Activated CD8-positive, alpha-beta memory T cell treated with anti-CD3 and anti-CD28 coated beads for 4 hours (primary cell): ENCODE measurements around the gene LTBR.
"Not testable (repeated sequence)": the region's sequence is repeated elsewhere in the genome, so short reads cannot be mapped to it uniquely, and the experiment has no call there.

Source experiments
- DNase-seq, 2 donors: peaks; one replicate each; pipeline ENCODE4 v3.0.0-alpha.2; 2020; ENCODE audit warnings: low read depth in 2 of 2

LTBR gene

GRCh38 chr12:6383572-6384498 lies at the start of gene LTBR:
Gene LTBR, plus strand, starts transcription at chr12:6384162. Its CDS starts 197 bp downstream, at chr12:6384359.
- no peak for DNase-seq

GRCh38 chr12:6334359-6334758 lies 49.6 kb upstream of the LTBR start:
- DNase-seq = no peak

DNA sequence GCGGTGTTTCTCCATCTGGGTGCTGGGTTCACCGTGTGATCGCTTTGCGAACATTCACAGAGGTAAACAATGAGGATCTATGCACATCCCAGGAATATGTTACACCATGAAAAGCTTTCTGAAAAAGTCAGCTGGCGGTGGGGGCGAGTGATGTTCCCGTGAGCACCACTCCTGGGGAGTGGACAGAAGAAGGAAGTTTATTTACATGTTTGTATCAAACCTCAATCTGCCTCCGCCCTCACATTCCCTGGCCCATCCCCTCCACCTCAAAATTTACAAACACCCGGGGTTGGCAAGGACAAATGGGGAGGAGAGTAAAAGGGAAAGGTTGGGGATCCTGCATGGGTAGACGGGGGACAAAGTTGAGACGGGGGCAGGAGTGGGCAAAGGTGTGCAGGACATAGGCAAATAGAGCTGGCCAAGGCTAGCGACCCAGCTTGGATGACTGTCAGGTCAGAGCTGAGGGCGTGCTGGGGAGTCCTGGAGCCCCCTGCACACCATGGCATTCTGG lies 49.0 kb upstream of the LTBR start:
- DNase-seq = no peak

DNA sequence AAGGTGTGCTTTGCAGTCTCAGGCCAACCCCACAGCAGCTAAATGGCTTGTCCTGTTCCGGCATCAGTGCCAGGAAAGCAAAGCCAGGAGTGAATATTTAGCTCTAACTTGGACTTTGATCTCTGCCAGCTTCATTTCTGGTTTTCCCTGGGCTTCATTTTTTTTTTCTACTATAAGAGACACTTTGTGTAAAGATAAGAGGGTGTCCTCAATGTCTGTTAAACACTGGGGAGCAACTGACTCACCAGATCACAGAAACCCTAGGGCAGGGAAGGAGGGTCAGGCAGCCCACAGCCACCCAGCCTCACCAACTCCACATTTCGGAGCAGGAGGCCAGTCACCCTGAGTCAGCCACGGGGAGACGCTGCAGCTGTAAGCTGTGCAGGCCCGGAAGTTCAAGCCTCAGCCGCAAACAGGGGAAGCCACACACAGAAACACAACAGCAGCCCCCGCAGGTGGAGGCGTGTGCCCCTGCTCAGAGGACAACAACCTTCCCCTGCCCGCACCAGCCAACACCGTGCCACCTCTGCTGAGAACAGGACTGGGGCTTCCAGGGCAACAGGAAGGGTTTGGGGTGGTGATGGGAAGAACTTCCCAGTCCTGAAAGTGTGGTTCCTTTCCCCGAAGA lies 48.4 kb upstream of the LTBR start:
- DNase-seq = peak; percentile 80 to 89

- DNase-seq = no peak
Observed at GRCh38 chr12:6336079-6336888, 47.7 kb upstream of the LTBR start.

- DNase-seq = peak; percentile 45 to 50
Observed at GRCh38 chr12:6336889-6337853, 46.8 kb upstream of the LTBR start.

DNA sequence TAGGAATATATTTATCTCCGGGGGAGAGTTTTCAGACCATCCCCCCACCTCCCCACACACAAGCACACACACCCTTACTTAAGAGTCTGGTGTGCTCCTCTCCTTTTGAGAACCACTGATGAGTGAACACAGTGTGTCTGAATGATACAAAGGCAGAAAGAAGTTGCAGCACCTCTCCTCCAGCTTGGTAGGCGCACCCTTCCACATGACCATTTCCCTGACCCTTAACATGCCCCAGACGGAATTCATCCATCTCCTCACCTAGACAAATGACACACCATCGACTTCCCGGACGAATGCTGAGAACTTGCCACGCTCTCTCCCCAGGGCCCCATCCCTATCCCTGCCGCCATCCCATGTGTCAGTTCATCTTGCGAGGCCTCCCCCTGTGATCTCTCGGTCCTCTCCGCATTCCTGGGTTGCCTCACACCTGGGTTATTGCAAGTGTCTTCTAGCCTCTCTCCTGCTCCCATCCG lies 46.0 kb upstream of the LTBR start:
- DNase-seq = no peak

- not testable (repeated sequence) for DNase-seq
Observed at GRCh38 chr12:6338536-6338935, 45.4 kb upstream of the LTBR start.

DNA sequence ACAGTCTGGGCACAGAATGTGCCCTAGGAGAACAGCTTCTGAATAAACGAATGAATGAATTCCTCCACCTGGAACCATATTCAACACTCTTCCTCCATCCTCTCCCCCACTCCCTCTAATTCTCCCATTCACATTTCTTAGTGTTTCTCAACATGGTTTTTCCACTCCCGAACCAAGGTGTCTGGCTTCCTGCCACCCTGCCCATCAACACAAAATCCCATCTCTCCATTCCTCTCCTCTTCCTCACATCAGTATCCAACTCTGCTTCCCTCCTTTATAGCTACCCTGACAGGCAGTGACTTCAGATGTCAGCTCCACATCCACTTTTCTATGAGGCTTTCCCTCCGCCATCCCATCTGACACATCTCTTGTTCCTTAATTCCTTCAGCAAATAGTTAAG lies 45.0 kb upstream of the LTBR start:
- no peak for DNase-seq

DNA sequence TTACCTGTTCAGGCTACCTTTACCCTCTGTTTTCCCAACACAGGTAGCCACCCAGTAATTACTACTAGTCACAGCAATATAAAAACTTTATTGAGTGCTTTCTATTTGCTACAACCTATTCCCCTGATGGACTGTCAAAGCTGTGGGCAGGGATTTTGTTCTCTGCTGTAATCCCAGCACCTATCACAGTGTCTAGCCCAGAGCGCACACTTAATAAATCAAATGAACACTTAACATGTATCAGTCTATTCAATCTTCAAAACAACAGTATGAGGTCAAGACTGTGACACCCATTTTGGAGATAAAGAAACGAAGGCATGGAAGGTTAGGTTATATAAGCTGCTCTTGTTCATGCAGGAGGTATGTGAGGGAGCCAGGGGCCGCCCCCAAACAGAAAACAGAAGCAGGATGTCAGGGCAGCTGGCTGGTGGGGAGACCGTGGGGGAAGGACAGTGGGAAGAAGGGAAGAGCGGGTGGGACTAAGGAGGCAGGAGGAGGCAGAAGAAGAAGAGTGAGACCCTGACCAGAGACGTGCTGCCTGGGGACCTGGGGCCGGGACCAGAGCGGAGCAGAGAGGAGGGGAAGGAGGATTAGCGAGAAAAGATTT lies 43.8 kb upstream of the LTBR start:
- no peak for DNase-seq

DNA sequence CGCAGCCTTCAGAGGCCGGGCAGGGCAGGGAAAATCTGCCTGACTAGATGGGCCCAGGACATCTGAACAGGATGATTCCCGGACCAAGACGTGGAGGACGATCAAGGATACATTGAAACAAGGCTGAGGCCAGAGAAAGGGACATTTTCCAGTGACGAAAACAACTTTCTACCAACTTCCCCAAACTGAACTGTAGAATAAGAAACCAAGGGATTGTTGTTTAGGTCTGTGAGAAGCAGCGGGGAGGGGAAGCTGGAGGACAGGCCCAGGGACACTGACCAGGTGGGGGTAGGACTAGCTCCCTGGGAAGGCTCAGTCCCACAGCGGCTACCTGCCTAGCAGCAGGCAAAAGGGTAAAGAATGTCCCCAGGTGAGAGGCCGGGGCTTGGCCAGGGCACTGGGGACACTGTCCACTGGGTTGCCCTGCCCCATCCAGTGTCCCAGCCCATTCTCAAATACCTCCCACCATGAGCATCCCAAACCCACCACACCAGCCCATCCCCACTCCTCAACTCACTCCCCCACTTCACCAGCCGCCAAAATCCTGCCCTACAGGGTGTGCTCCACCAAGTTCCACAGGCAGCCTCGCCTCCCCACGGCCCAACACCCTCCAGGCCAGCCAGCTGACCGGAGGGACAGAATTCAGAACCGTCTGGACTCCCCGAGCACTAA lies 43.1 kb upstream of the LTBR start:
- no peak for DNase-seq

- DNase-seq = no peak
Observed at GRCh38 chr12:6341417-6342139, 42.4 kb upstream of the LTBR start, which contains the start of gene TNFRSF1A. Gene TNFRSF1A, minus strand, starts transcription at chr12:6342076. Its CDS starts 262 bp downstream, at chr12:6341814.

- no peak for DNase-seq
Observed at GRCh38 chr12:6342140-6342889, 41.6 kb upstream of the LTBR start.

- no peak for DNase-seq
Observed at GRCh38 chr12:6343518-6343917, 40.4 kb upstream of the LTBR start.

DNA sequence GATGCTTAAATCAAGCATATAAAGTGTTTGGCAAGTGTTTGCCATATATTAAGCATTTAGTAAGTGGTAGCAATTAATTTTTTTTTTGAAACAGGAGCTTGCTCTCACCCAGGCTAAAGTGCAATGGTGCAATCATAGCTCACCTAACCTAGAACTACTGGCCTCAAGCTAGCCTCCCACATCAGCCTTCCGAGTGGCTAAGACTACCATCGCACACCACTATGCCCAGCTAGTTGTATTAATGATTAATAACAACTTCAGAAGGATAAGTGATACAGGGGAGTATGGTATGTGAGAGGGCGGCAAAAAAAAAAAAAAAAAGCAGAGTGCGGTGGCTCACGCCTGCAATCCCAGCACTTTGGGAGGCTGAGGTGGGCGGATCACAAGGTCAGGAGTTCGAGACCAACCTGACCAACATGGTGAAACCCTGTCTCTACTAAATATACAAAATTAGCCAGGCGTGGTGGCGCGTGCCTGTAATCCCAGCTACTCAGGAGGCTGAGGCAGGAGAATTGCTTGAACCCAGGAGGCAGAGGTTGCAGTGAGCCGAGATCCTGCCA lies 39.8 kb upstream of the LTBR start:
- DNase-seq = not testable (repeated sequence)

DNA sequence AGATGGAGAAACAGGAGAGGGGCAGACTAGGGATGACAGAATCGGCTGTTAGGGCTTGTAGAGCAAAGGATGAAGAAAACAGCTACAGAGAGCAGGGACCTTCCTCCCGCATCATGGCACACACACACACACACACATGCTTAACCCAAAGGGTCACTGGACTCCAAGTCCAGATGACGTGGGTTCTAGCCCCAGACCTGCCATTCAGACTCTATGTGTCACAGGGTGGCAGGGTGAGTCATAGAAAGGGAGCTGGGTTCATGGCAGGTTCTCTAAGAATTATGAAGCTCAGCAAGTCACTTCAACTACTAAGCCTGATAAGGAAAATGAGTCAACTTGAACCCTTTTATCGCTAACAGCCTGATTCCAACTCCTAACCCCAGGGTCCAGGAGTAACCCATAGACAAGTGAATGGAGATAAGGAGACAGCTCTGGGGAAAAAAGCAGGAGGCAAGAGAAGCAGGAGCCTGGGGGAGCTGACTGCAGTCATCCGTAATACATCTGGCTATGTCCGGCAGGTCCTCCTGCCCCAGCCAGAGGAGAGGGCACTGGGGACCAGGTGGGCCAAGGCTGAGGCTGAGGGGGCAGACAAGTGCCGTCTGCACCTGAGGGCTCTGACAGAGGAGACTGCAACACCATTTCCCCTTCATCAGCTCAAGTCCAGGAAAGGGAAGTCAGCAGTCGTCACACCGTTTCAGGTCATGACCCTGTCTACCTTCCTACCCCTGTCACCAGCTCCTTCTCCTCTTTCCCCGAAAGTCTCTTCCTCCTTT lies 38.5 kb upstream of the LTBR start:
- no peak for DNase-seq

DNA sequence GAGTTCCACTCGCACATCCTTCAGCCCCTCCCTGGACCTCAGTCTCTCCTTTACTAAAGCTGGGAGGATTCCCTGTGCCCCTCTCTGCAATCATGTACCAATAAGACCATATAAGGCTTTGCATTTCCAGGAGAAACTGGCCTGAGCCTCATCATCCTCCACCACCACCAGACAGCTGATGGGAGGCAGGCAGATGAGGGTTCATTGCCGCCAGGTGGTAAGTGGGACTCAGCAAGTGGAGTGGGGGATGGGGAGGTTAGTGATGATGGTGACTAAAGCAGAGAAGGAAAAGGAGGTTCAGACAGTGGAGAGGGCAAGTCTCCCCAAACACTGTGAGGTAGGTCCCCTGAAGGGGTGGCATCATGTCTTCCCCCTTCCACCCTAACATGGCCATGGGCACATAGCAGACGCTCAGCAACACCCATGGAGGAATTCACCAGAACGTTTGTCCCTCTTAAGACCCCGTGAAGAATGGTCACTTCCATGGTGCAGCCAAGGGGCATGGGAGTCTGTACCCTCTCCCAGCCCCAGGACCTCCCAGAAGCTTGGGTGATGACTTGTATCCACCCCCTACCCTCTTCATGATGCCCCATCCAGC lies 37.6 kb upstream of the LTBR start:
- no peak for DNase-seq
